BE2C (cell line): ENCODE data around the gene NDUFV1.
"Not testable (repeated sequence)": the region's sequence is repeated elsewhere in the genome, so short reads cannot be mapped to it uniquely, and the experiment has no call there.

Source experiments
- DNase-seq: peaks from one replicate; pipeline ENCODE4 v3.0.0-alpha.2; 2020
- H3K27me3 ChIP-seq: fragments of 250-450 bp; sonication (Bioruptor Pico); 2 replicates; pipeline ENCODE4 v1.5.1; 2020; ENCODE audit warnings: mild to moderate bottlenecking
- H3K36me3 ChIP-seq: fragments of 250-450 bp; sonication (Bioruptor Pico); 2 replicates; pipeline ENCODE4 v1.5.1; 2020; ENCODE audit warnings: mild to moderate bottlenecking
- H3K4me1 ChIP-seq: fragments of 250-450 bp; sonication (Bioruptor Pico); 2 replicates; pipeline ENCODE4 v1.5.1; 2020
- H3K4me3 ChIP-seq: 2 replicates; pipeline ENCODE4 v1.5.1; 2011; ENCODE audit warnings: low read depth, low read length
- H3K9me3 ChIP-seq: fragments of 250-450 bp; sonication (Bioruptor Pico); 2 replicates; pipeline ENCODE4 v1.5.1; 2020
- TF ChIP-seq, protein P1 (sequence below): IDR thresholded peaks from 2 replicates; pipeline ENCODE4 v1.5.1; 2012; ENCODE audit warnings: mild to moderate bottlenecking, low read depth, low read length

NDUFV1 gene

DNA sequence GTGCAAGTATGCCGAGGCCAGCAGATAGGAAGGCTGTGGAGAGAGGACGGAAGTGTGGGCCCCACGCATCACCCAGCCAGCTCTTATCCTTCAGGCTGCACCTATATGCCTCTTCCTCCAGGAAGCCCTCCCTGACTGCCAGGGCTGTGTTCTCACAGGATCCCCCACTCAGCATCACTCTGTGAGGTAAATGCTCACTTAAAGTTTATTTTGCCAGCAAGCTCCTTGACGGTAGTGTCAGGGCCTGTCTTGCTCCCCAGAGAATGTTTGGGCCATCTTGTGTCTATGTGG is 28.4 kb downstream of the NDUFV1 start:
- Histone ChIP-seq H3K36me3 (no peaks in the 10 kb centered on the region), H3K27me3 (no peaks in the 10 kb centered on the region; the same call in 1 of the 2 replicates), H3K9me3 (no peaks in the 10 kb centered on the region; the same call in 1 of the 2 replicates), H3K4me3 (no peak overlapping the region), H3K4me1 (no peaks in the 10 kb centered on the region)
- TF ChIP-seq, protein P1, sequence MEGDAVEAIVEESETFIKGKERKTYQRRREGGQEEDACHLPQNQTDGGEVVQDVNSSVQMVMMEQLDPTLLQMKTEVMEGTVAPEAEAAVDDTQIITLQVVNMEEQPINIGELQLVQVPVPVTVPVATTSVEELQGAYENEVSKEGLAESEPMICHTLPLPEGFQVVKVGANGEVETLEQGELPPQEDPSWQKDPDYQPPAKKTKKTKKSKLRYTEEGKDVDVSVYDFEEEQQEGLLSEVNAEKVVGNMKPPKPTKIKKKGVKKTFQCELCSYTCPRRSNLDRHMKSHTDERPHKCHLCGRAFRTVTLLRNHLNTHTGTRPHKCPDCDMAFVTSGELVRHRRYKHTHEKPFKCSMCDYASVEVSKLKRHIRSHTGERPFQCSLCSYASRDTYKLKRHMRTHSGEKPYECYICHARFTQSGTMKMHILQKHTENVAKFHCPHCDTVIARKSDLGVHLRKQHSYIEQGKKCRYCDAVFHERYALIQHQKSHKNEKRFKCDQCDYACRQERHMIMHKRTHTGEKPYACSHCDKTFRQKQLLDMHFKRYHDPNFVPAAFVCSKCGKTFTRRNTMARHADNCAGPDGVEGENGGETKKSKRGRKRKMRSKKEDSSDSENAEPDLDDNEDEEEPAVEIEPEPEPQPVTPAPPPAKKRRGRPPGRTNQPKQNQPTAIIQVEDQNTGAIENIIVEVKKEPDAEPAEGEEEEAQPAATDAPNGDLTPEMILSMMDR: no peak
- DNase-seq: no peak

DNA sequence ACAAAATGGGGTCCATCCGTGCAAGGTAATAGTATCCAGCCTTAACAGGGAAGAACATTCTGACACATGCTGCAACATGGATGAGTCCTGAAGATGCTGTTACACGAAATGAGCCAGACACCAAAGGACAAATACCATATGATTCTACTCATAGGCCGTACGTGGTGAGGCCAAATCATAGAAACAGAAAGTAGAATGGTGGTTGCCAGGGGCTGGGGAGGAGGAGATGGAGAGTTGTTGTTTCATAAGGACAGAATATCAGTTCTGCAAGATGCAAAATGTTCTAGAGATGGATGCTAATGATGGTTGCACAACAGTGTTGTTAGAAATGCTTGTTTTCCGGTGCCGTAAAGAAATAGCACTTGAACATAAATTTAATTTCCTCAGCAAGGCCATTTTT is 30.2 kb downstream of the NDUFV1 start:
- no peaks in the 10 kb centered on the region; the same call in 1 of the 2 replicates for H3K27me3 ChIP-seq
- no peak overlapping the region for H3K4me3 ChIP-seq
- DNase-seq: no peak
- no peaks in the 10 kb centered on the region; the same call in 1 of the 2 replicates for H3K9me3 ChIP-seq
- no peaks in the 10 kb centered on the region for H3K4me1 ChIP-seq
- no peaks in the 10 kb centered on the region for H3K36me3 ChIP-seq
- TF ChIP-seq, protein P1: no peak

DNA sequence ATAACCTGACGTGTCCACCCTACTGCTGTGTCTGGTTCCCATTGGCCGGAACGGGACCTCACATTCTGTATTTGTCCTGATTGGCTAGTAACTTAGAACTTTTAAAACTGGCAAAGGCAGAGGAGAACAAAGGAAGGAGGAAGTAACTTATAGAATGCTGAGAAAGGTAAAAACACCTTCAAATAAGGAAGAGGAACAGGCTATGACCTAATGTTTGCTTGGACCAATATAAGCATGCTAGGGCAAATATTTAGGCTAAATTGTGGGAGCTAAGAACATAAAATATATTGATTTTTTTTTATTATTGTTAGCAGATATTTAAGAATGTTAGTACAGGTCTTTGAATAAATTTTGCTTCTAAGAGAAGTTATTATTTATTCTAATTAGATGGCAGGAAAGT is 30.7 kb downstream of the NDUFV1 start:
- H3K4me1 ChIP-seq, H3K9me3 ChIP-seq, DNase-seq, H3K36me3 ChIP-seq, H3K27me3 ChIP-seq, H3K4me3 ChIP-seq: not testable (repeated sequence)

DNA sequence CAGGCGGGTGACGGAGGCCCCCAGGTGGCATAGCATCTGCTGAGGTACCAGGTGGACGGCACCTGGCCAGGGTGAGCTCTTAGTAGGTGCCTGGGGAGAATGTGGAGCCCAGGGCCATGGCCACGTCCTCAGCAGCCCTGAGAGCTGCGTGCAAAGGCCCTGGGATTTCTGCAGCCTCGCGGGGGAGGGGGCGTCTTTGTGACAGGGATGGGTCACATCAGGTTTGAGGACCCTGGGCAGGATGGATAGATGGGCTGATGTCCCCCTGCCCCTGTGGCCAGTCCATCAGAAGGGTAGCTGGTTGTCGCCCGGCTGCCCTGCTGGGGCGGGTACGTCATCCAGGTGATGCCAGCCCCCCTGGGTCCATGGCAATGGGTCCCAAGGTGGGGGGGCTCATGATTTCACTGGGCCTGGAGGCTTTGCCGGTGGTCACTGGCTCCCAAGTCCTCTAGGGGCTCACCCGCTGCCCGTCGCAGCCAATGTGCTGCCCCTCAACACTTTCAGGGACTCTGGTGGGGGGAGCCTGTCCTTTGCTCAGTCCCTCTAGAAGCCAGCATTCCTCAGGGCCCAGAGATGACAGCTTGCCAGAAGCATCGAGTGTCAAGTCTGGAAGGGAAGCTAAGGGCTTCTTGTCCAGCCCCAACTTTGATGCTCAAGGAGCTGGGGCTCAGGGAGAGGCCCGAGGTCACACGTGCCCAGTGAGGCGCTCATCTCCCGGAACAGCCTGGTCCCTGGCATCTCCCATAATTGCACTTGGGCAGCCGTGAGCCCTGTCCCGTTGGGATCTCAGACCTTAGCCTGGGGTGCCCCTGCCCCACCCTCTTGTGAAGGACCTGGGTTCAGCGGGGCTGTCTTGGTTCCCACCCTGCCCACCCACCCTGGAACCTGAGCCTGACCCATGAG is 32.0 kb downstream of the NDUFV1 start:
- Histone ChIP-seq H3K36me3 (no peaks in the 10 kb centered on the region), H3K27me3 (no peaks in the 10 kb centered on the region; the same call in 1 of the 2 replicates), H3K4me3 (no peak overlapping the region), H3K4me1 (no peaks in the 10 kb centered on the region), H3K9me3 (no peaks in the 10 kb centered on the region; the same call in 1 of the 2 replicates)
- DNase-seq: no peak
- TF ChIP-seq, protein P1: no peak

DNA sequence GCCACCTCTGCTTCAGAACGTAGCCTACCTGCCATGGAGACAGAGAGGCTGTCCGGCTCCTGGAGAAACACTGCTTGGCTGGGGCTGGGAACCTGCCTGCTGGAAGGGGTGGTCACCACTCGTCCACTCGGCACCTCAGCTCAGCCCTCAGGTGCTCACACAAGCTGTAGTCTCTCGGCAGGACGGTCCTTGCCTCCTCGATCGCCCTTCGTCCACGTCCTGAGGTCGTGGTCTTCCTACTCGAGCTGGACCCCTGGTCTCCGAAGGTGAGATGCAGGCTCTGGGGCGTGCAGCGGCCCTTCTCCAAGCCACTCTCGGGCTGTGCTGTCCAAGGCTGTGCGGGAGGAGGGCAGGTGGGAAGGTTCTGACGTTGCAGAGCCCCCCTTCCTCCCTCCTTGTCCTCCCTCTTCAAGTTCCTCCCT is 32.7 kb downstream of the NDUFV1 start, which contains the start of gene TBX10:
Gene TBX10, minus strand, starts transcription at position 326 of the 422 bp plus-strand sequence. Its CDS starts 291 bp downstream, at position 35.
- Histone ChIP-seq H3K36me3 (no peaks in the 10 kb centered on the region), H3K4me1 (no peaks in the 10 kb centered on the region)
- TF ChIP-seq, protein P1: no peak

DNA sequence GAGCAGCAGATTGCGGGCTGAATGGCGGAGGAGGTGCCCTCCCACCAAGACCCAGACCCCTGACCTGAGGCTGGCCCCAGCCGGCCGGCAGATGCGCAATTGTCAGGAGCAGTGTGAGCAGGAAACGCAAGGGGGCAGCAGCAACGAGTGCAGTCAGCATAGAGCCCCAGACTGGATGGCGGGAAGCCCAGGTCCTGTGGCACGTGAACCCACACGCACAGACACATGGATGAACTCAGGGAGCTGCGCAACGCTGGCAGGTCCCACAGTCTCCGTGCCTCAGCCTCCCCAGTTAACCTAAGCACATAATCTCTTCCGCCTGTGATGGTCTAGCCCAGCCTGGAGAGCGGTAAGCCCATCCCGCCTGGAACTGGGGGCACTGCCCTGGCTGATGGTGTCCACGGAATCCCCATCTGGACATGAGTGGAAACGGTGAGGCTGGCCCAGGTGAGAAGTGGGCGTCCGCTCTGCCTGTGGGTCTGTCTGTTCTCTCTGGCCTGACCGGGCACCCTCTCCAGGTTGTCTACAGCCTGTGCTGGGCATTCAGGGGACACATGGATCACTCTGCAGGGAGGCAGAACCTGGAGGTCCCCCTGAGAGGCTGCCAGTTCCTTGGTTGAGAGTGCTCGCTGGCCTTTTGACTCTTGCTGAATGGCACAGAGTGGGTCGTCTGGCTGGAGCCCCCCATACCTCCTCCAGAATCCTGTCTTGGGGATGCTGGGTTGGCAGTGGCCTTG is 33.5 kb downstream of the NDUFV1 start:
- no peaks in the 10 kb centered on the region for H3K36me3 ChIP-seq
- H3K4me3 ChIP-seq: no peak overlapping the region
- no peaks in the 10 kb centered on the region for H3K4me1 ChIP-seq
- no peaks in the 10 kb centered on the region; the same call in 1 of the 2 replicates for H3K27me3 ChIP-seq
- DNase-seq: peak; percentile 77
- no peaks in the 10 kb centered on the region; the same call in 1 of the 2 replicates for H3K9me3 ChIP-seq
- TF ChIP-seq, protein P1: peak; percentile 67

More for the DNA sequence above, 32.7 kb downstream of the NDUFV1 start, which contains the start of gene TBX10:
- H3K27me3 ChIP-seq: no peaks in the 10 kb centered on the region; the same call in 1 of the 2 replicates
- H3K4me3 ChIP-seq: no peak within 1 kb of the TSS
- DNase-seq: no peak
- H3K9me3 ChIP-seq: no peaks in the 10 kb centered on the region; the same call in 1 of the 2 replicates
